HepG2 (cell line): ENCODE data around the gene TTC6. TPM values are rescaled to one million over a fixed set of nuclear protein-coding genes. Genes with fewer than 3 reads are reported as not detected.
A peak's percentile ranks its signal among the peaks of the same experiment; 100 is the strongest.

ENCODE experiments used
- SALL1 ChIP-seq: sonication (generic); formaldehyde crosslinking; IDR thresholded peaks from 2 replicates; pipeline ENCODE4 v1.8.0; 2022; ENCODE audit warnings: mild to moderate bottlenecking, missing genetic modification reagents
- ZNF619 ChIP-seq: sonication (generic); formaldehyde crosslinking; IDR thresholded peaks from 2 replicates; pipeline ENCODE4 v1.4.0; 2020; ENCODE audit warnings: mild to moderate bottlenecking, missing genetic modification reagents
- ZNF781 ChIP-seq: sonication (generic); formaldehyde crosslinking; IDR thresholded peaks from 2 replicates; pipeline ENCODE4 v1.5.1; 2020; ENCODE audit warnings: borderline replicate concordance, mild to moderate bottlenecking, missing genetic modification reagents; ENCODE audit errors: not compliant biosample characterization
- polyA plus RNA-seq, 8 experiments: library from polyadenylated mRNA; depleted of rRNA in 3 of 8; stranded (reverse) in 7 of 8; unstranded in 1 of 8; fragments of >200 nt; fragmentation: Illumina TruSeq in 4 of 8; extraction: Trizol in 4 of 8; gene quantifications; 2 replicates each; pipeline versions ENCODE4 v1.2.1 to v1.2.3, GENCODE V29; 2011 to 2016; ENCODE audit warnings: low read depth in 4 of 8, missing spikeins in 1 of 8, mixed read lengths in 1 of 8; ENCODE audit not compliant: insufficient read depth in 1 of 8
- total RNA-seq, 5 experiments: library from RNA; depleted of rRNA; stranded (reverse); fragments of >200 nt; fragmentation: Illumina TruSeq; extraction: Trizol; gene quantifications; 2 replicates each; pipeline ENCODE4 v1.2.3, GENCODE V29; 2016; ENCODE audit warnings: low read depth in 1 of 5
- TF ChIP-seq, protein P1 (sequence below): sonication (generic); formaldehyde crosslinking; IDR thresholded peaks from 2 replicates; pipeline ENCODE4 v1.4.0; 2020; ENCODE audit warnings: missing genetic modification reagents, borderline replicate concordance
- TF ChIP-seq, protein P2 (sequence below): sonication (generic); formaldehyde crosslinking; IDR thresholded peaks from 2 replicates; pipeline ENCODE4 v1.4.0; 2020; ENCODE audit warnings: mild to moderate bottlenecking, missing genetic modification reagents

The TTC6 gene
- total and polyA plus RNA-seq, 2 of the 13 experiments (the other 11 are each of a cell fraction or from before 2014, with no cell fraction given): 9.3 to 27.4 TPM

DNA sequence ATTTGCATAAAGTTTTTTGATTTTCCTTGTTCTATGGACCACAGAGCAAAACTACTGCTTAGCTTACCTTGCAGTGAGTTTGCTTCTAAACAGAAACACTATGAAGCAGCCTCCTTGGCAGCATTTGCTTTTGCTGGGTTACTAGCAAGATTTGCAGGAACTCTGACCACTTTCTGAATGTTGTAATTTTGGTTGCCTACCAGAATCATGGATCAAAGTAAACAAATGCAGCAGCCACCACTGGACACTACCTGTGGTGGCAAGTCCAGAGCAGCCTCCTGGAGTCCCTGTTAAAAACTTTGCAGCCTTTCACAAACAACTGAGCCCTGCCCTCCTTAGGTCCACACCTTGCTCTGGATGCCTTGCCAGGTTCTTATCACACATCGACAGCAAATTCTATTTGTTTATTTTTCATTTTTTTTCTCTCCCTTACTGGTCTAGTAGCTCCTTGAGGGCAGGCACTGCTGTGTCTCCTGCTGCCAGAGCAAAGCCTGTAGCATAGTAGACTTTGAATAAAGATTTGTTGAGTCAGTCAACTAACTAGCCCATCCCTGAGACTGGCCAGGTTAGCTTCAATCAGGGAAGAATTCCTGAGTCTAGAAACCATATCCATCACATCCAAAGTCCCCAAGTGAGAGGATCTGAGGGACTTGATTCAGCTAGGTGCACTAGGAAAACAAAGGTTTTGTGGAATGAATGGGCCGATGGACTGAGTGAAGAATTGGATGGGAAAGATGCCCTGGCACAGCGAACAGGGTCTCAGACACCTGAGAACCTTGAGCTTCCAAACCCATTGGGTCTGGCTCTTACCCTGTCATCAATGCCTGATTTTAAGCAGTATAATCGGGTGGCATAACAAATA, 5.7 kb downstream of the TTC6 start (continued):
- TF ChIP-seq, protein P1, sequence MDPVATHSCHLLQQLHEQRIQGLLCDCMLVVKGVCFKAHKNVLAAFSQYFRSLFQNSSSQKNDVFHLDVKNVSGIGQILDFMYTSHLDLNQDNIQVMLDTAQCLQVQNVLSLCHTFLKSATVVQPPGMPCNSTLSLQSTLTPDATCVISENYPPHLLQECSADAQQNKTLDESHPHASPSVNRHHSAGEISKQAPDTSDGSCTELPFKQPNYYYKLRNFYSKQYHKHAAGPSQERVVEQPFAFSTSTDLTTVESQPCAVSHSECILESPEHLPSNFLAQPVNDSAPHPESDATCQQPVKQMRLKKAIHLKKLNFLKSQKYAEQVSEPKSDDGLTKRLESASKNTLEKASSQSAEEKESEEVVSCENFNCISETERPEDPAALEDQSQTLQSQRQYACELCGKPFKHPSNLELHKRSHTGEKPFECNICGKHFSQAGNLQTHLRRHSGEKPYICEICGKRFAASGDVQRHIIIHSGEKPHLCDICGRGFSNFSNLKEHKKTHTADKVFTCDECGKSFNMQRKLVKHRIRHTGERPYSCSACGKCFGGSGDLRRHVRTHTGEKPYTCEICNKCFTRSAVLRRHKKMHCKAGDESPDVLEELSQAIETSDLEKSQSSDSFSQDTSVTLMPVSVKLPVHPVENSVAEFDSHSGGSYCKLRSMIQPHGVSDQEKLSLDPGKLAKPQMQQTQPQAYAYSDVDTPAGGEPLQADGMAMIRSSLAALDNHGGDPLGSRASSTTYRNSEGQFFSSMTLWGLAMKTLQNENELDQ (CRISPR knock-in tag): no peak
- peak; percentile 50 for TF ChIP-seq ZNF781 (CRISPR knock-in tag)
- TF ChIP-seq, protein P2, sequence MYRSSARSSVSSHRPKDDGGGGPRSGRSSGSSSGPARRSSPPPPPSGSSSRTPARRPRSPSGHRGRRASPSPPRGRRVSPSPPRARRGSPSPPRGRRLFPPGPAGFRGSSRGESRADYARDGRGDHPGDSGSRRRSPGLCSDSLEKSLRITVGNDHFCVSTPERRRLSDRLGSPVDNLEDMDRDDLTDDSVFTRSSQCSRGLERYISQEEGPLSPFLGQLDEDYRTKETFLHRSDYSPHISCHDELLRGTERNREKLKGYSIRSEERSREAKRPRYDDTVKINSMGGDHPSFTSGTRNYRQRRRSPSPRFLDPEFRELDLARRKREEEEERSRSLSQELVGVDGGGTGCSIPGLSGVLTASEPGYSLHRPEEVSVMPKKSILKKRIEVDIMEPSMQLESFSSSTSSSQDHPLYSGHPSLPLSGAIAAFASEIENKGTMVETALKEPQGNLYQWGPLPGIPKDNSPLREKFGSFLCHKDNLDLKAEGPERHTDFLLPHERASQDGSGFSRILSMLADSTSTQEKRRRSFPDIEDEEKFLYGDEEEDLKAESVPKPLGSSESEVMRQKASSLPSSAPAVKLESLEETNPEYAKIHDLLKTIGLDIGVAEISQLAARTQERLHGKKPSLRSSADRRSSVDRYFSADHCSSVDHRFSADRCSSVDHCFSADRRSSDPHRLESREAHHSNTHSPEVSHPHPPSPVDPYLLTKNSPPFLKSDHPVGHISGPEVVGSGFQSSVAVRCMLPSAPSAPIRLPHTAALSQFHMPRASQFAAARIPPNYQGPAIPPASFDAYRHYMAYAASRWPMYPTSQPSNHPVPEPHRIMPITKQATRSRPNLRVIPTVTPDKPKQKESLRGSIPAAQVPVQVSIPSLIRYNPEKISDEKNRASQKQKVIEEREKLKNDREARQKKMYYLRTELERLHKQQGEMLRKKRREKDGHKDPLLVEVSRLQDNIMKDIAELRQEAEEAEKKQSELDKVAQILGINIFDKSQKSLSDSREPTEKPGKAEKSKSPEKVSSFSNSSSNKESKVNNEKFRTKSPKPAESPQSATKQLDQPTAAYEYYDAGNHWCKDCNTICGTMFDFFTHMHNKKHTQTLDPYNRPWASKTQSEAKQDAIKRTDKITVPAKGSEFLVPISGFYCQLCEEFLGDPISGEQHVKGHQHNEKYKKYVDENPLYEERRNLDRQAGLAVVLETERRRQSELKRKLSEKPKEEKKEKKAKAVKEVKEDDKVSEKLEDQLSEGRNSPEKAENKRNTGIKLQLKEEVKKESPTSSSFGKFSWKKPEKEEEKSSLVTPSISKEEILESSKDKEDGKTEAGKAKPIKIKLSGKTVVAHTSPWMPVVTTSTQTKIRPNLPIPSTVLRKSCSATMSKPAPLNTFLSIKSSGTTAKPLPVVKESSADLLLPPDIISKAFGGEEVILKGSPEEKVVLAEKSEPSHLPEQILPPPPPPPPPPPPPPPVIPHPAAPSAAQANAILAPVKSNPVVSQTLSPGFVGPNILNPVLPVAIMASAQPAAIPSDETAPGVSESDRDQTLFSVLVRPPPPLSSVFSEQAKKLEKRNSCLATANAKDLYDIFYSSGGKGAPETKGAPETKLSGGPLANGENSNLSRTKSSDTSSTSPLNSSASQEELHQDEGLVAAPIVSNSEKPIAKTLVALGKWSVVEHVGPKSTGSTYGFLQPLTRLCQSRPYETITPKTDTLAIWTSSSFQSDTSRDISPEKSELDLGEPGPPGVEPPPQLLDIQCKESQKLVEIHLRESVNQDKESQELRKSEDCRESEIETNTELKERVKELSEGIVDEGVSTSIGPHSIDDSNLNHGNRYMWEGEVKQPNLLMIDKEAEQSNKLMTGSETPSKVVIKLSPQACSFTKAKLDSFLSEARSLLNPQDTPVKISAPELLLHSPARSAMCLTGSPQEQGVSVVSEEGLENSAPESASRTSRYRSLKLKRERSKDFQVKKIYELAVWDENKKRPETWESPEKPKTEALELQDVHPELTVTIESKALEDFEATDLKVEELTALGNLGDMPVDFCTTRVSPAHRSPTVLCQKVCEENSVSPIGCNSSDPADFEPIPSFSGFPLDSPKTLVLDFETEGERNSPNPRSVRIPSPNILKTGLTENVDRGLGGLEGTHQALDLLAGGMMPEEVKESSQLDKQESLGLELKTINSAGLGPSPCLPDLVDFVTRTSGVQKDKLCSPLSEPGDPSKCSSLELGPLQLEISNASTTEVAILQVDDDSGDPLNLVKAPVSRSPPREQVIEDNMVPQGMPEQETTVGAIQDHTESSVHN: 0 out of 2 replicates have a peak, but pooled peaks have one; percentile 35
- peak; percentile 22; the same call in 1 of the 2 replicates for TF ChIP-seq SALL1 (CRISPR knock-in tag)
- TF ChIP-seq ZNF619 (CRISPR knock-in tag): 0 out of 2 replicates have a peak, but pooled peaks have one; percentile 23
